Endodermal cell (in vitro differentiated cells): ENCODE results near the gene MARCHF11. TPM values are rescaled to one million over a fixed set of nuclear protein-coding genes. Genes with fewer than 3 reads are reported as not detected.

Experiments used
- DNase-seq: peaks from one replicate; pipeline ENCODE4 v3.0.0-alpha.2; 2017
- H3K27ac ChIP-seq: 2 replicates; pipeline ENCODE4 v1.5.1; 2013; ENCODE audit warnings: mild to moderate bottlenecking, low read depth, low read length, moderate library complexity
- H3K27me3 ChIP-seq: 2 replicates; pipeline ENCODE4 v1.6.1; 2013; ENCODE audit warnings: mild to moderate bottlenecking, low read length, moderate library complexity; ENCODE audit not compliant: insufficient read depth, control insufficient read depth, poor library complexity, severe bottlenecking
- H3K36me3 ChIP-seq: 2 replicates; pipeline ENCODE4 v1.7.0; 2013; ENCODE audit warnings: mild to moderate bottlenecking, low read length, moderate library complexity; ENCODE audit not compliant: control insufficient read depth, insufficient read depth
- H3K4me1 ChIP-seq: one replicate; pipeline ENCODE4 v1.7.0; 2013; ENCODE audit warnings: low read length; ENCODE audit not compliant: control insufficient read depth, insufficient read depth
- H3K4me3 ChIP-seq: 2 replicates; pipeline ENCODE4 v1.5.1; 2013; ENCODE audit warnings: mild to moderate bottlenecking, low read length, moderate library complexity
- H3K9ac ChIP-seq: 2 replicates; pipeline ENCODE4 v1.6.1; 2013; ENCODE audit warnings: mild to moderate bottlenecking, low read length, moderate library complexity; ENCODE audit not compliant: poor library complexity, severe bottlenecking; ENCODE audit errors: extremely low read depth
- H3K9me3 ChIP-seq: 2 replicates; pipeline ENCODE4 v1.6.1; 2013; ENCODE audit warnings: mild to moderate bottlenecking, low read length, moderate library complexity; ENCODE audit not compliant: control insufficient read depth
- H3K27ac Mint-ChIP-seq: 2 replicates; pipeline ENCODE4 v1.8.0; 2020; ENCODE audit warnings: mixed read lengths
- H3K27me3 Mint-ChIP-seq: 2 replicates; pipeline ENCODE4 v1.8.0; 2021; ENCODE audit warnings: mild to moderate bottlenecking, mixed read lengths; ENCODE audit not compliant: insufficient read depth
- H3K36me3 Mint-ChIP-seq: 2 replicates; pipeline ENCODE4 v1.8.0; 2020; ENCODE audit warnings: low read depth, mixed read lengths
- H3K4me1 Mint-ChIP-seq: 2 replicates; pipeline ENCODE4 v1.8.0; 2020; ENCODE audit warnings: mixed read lengths
- H3K4me3 Mint-ChIP-seq: 2 replicates; pipeline ENCODE4 v1.8.0; 2020; ENCODE audit warnings: mild to moderate bottlenecking, moderate library complexity, mixed read lengths
- H3K9me3 Mint-ChIP-seq: 2 replicates; pipeline ENCODE4 v1.8.0; 2020; ENCODE audit warnings: mild to moderate bottlenecking, mixed read lengths
- CTCF ChIP-seq: fragments of 200-600 bp; sonication (generic); conservative IDR thresholded peaks from 2 replicates; pipeline ENCODE4 v1.5.0; 2021; ENCODE audit warnings: antibody characterized with exemption, mild to moderate bottlenecking
- WGBS, 2 experiments: methylation state at CpG; one replicate each; pipeline versions ENCODE4 v1.1.5 to v1.1.7; 2013; ENCODE audit warnings: missing lambda C conversion rate in 2 of 2, mixed read lengths in 1 of 2; ENCODE audit not compliant: insufficient coverage in 1 of 2, insufficient read length in 1 of 2; 5-methylcytosine and 5-hydroxymethylcytosine counted together
- total RNA-seq, 2 donors: library from RNA; stranded (reverse); fragmentation: NEBNext Ultra II Directional in 1 of 2; extraction: Animal tissue kit (Norgen Biotek cat#: 25700) in 1 of 2; gene quantifications; 2 replicates in 1 of 2; 3 replicates in 1 of 2; pipeline ENCODE4 v1.2.1, GENCODE V29; 2021

The MARCHF11 gene
- total RNA-seq, 2 donors from 2014 or later: 19.0 to 19.9 TPM

- Mint-ChIP-seq H3K4me1 (no peaks in the 10 kb centered on the region), H3K27ac (no peak overlapping the region), H3K36me3 (peaks cover 20% of the 10 kb centered on the region), H3K27me3 (no peaks in the 10 kb centered on the region), H3K9me3 (peaks cover 14% of the 10 kb centered on the region), H3K4me3 (no peak overlapping the region)
- no peak overlapping the region for H3K4me3 ChIP-seq
- 95% methylated on average over 1 of the region's 1 CpG; no CpG with 5 or more reads in 1 of the 2 experiments for WGBS, 2 experiments
- H3K4me1 ChIP-seq: no peaks in the 10 kb centered on the region
- DNase-seq: no peak
- no peak overlapping the region for H3K27ac ChIP-seq
- TF ChIP-seq CTCF: no peak
- no peaks in the 10 kb centered on the region for H3K27me3 ChIP-seq
- H3K9ac ChIP-seq: no peak overlapping the region
- H3K9me3 ChIP-seq: peaks cover 21% of the 10 kb centered on the region
- H3K36me3 ChIP-seq: peaks cover 19% of the 10 kb centered on the region
Measured at GRCh38 chr5:16156152-16156551, 23.4 kb downstream of the MARCHF11 start.

- Histone ChIP-seq H3K27me3 (no peaks in the 10 kb centered on the region), H3K27ac (no peak overlapping the region), H3K9ac (no peak overlapping the region), H3K36me3 (peaks cover 20% of the 10 kb centered on the region), H3K4me1 (no peaks in the 10 kb centered on the region), H3K4me3 (no peak overlapping the region), H3K9me3 (peaks cover 34% of the 10 kb centered on the region)
- Mint-ChIP-seq H3K4me1 (no peaks in the 10 kb centered on the region), H3K9me3 (peaks cover 29% of the 10 kb centered on the region), H3K36me3 (peaks cover 32% of the 10 kb centered on the region), H3K27ac (no peak overlapping the region), H3K4me3 (no peak overlapping the region), H3K27me3 (no peaks in the 10 kb centered on the region)
- DNase-seq: no peak
- WGBS, 2 experiments: 86 to 92% methylated on average over 3 of the region's 3 CpGs
- TF ChIP-seq CTCF: no peak
Measured at GRCh38 chr5:16152601-16153568, 26.7 kb downstream of the MARCHF11 start.

- no peaks in the 10 kb centered on the region for H3K4me1 ChIP-seq
- 95 to 100% methylated on average over 1 to 3 of the region's 3 CpGs for WGBS, 2 experiments
Measured at GRCh38 chr5:16149621-16150020, 30.0 kb downstream of the MARCHF11 start.

More at GRCh38 chr5:16149621-16150020, 30.0 kb downstream of the MARCHF11 start:
- peaks cover 27% of the 10 kb centered on the region for H3K36me3 Mint-ChIP-seq
- H3K9me3 ChIP-seq: peaks cover 31% of the 10 kb centered on the region
- H3K9me3 Mint-ChIP-seq: peaks cover 23% of the 10 kb centered on the region
- H3K27me3 Mint-ChIP-seq: no peaks in the 10 kb centered on the region
- H3K4me3 ChIP-seq: no peak overlapping the region
- no peak for TF ChIP-seq CTCF
- H3K27ac ChIP-seq: no peak overlapping the region
- H3K4me3 Mint-ChIP-seq: no peak overlapping the region
- DNase-seq: no peak
- peaks cover 29% of the 10 kb centered on the region for H3K36me3 ChIP-seq
- H3K9ac ChIP-seq: no peak overlapping the region
- no peaks in the 10 kb centered on the region for H3K27me3 ChIP-seq
- no peaks in the 10 kb centered on the region for H3K4me1 Mint-ChIP-seq
- H3K27ac Mint-ChIP-seq: no peak overlapping the region
